LHCN-M2 (cell line): Measurements from ENCODE around the gene MYCBP. TPM values are rescaled to one million over a fixed set of nuclear protein-coding genes. Genes with fewer than 3 reads are reported as not detected.
"Not testable (repeated sequence)": the region's sequence is repeated elsewhere in the genome, so short reads cannot be mapped to it uniquely, and the experiment has no call there.

Experiments used
- DNase-seq: peaks from one replicate; pipeline ENCODE4 v3.0.0-alpha.2; 2012; ENCODE audit warnings: low read depth
- polyA plus RNA-seq: library from polyadenylated mRNA; unstranded; fragments of >200 nt; gene quantifications from one replicate; pipeline ENCODE4 v1.2.1, GENCODE V29; 2012; ENCODE audit warnings: missing spikeins
- total RNA-seq: library from RNA; depleted of rRNA; stranded (reverse); fragments of >200 nt; gene quantifications from 2 replicates; pipeline ENCODE4 v1.2.3, GENCODE V29; 2014; rRNA removed

Gene MYCBP
- total RNA-seq, result 37.3 and 40.5 TPM in 2 replicates
- polyA plus RNA-seq, result 12.6 TPM

GRCh38 chr1:38873027-38873969, at the start of gene MYCBP:
Gene MYCBP, minus strand, starts transcription at chr1:38873348. Its CDS starts 43 bp downstream, at chr1:38873305.
- DNase-seq, result peak; percentile 92

- no peak for DNase-seq
Observed at GRCh38 chr1:38919130-38919529, 46.0 kb upstream of the MYCBP start.

- no peak for DNase-seq
Observed at GRCh38 chr1:38918568-38918967, 45.4 kb upstream of the MYCBP start.

GRCh38 chr1:38917772-38918171, 44.6 kb upstream of the MYCBP start:
- no peak for DNase-seq

- no peak for DNase-seq
Observed at GRCh38 chr1:38917337-38917736, 44.2 kb upstream of the MYCBP start.

GRCh38 chr1:38915352-38915948, 42.3 kb upstream of the MYCBP start:
- no peak for DNase-seq

- DNase-seq, result not testable (repeated sequence)
Observed at GRCh38 chr1:38914908-38915307, 41.8 kb upstream of the MYCBP start.

- DNase-seq, result no peak
Observed at GRCh38 chr1:38908821-38909220, 35.7 kb upstream of the MYCBP start.

- DNase-seq, result no peak
Observed at GRCh38 chr1:38905985-38906384, 32.8 kb upstream of the MYCBP start.

GRCh38 chr1:38899560-38899959, 26.4 kb upstream of the MYCBP start:
- DNase-seq, result no peak

GRCh38 chr1:38898653-38899230, 25.6 kb upstream of the MYCBP start:
- peak; percentile 38 for DNase-seq

GRCh38 chr1:38896169-38896568, 23.0 kb upstream of the MYCBP start:
- DNase-seq, result no peak

- no peak for DNase-seq
Observed at GRCh38 chr1:38892976-38893375, 19.8 kb upstream of the MYCBP start.

GRCh38 chr1:38891753-38892152, 18.6 kb upstream of the MYCBP start:
- peak; percentile 7 for DNase-seq

- no peak for DNase-seq
Observed at GRCh38 chr1:38889589-38889988, 16.4 kb upstream of the MYCBP start.

GRCh38 chr1:38888423-38889333, 15.5 kb upstream of the MYCBP start:
- no peak for DNase-seq

- DNase-seq, result no peak
Observed at GRCh38 chr1:38885092-38885491, 11.9 kb upstream of the MYCBP start.

GRCh38 chr1:38881487-38881886, 8.3 kb upstream of the MYCBP start, which contains the start of gene GJA9:
Gene GJA9, minus strand, starts transcription at chr1:38881587. Its CDS starts 5,489 bp downstream, at chr1:38876098.
- no peak for DNase-seq

GRCh38 chr1:38875811-38876210, 2.7 kb upstream of the MYCBP start:
- DNase-seq, result no peak

- peak; percentile 61 for DNase-seq
Observed at GRCh38 chr1:38872401-38873026, 634 bp downstream of the MYCBP start.

- no peak for DNase-seq
Observed at GRCh38 chr1:38870996-38871395, 2.2 kb downstream of the MYCBP start.
